SW480 (cell line): Measurements from ENCODE around the gene ALG12.

Experiments used
- DNase-seq: peaks from one replicate; pipeline ENCODE4 v3.0.0-alpha.2; 2016; ENCODE audit warnings: low spot score

Gene ALG12

DNA sequence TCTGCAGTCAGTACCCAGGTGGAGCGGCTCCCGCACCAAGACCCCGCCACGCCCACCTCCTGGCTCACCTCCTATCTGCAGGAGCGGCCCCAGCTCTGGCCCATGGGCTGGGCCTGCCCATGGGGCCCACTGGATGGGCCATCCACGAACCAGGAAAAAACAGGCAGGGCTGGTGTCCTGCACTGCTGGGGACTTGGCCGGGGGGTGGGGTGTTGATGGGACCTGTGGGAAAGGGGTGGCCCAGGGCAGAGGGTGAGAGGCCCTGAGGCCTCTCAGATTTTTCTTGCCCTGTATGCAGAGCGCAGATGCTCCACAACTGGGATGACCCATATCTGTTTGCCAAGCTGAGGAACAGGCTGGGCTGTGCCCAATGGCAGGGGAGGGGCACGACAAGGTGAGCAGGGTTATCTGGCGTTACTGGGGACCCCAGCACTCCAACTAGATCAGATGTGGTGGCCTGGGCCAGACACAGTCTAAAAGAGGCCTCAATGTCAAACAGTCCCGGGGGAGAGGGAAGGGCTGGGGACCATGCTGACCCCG, 39.7 kb upstream of the ALG12 start:
- DNase-seq, result no peak

DNA sequence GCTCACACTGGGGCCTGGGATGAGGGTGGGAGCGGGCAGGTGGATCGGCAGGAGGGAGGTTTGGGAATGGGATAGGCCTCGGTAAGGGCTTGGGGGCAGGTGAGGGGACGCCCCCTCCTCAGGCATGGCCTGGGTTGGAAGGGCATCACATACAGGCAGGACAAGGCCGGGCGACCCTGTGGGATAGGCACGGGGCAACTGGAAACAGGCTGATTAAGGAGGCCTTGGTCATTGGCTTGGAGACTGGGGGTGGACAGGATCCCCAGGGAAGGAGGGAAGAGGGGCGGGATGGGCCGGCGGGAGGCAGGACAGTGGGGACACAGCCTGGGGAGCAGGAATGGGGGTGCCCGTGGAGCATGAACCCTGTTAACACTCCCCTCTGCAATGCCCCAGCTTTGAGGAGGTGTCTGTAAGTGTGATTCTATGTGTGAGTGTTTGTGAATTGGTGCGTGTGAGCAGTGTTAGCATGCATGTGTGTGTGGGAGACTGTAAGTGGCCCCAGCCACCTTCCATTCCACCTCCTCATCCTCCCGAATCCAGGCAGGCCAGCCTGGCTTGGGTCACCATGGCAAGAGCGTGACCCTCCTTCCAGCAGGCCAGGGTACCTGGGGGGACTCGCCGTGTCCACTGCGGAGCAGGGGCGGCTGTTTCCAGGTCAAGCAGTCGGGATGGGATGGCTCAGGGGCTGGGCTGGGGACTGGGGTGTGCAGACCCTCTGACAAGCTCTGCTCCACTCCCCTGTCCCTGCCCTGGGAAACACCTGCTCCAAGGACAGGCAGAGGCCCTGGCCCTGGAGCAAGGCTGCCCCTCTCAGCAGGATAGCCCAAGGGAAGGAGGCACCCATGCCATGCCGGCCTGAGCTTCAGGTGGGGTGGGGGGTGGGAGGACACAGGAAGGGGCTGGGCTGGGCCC, 38.9 kb upstream of the ALG12 start:
- DNase-seq, result no peak

DNA sequence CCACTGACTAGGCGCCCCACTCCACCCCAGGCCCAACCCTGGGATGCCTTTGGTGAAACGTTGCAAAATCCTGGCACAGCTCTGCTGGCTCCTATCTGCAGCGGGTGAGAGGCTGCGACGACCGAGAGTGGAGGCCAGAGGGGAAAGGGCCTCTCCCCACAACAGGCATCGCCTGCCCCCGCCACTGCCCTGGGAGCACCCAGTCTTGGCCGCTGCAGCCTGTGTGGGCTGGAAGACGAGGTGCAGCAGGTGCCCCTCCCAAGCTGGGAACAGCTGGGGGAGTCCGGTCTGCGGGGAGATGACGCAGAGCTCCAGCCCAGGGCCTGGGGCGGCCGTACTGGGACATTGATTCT, 38.2 kb upstream of the ALG12 start:
- no peak for DNase-seq

DNA sequence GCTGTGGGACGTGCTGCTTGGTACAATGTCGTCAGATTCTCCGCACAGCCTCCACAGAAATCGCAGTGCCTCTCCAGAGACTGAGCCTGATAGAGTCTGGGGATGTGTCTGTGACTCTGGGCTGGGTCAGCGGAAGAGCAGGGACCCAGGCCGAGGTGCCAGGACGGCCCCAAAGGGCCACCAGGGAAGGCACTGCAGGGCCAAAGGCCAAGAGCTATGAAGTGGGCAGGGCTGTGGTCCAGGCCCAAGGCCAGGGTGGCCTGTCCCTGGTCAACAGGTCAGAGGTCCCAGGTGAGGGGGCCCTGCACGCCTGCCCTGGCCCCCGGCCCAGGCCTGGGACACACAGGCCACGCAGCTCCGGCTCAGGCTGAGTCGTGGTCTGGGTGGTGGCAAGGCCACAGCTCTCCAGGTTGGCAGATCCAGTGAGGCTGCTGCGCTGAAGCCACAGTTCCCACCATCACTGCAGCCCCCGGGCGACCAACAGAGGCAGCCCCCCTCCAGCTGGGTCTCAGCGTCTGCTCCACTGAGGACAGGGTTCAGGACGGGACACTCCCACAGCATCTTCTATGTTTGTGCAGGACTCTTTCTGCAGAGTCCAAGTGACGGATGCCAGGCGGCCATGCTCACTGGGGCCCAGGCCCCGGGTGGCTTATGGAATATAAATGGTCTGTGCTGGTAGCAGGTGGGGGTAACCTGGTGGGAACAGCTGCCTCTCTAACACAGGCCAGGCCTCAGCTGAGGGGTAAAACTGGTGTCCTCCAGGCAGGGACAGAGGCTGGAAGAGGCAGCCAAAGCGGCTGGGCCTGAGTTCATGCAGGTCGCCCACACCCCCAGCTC, 37.6 kb upstream of the ALG12 start:
- DNase-seq, result no peak

DNA sequence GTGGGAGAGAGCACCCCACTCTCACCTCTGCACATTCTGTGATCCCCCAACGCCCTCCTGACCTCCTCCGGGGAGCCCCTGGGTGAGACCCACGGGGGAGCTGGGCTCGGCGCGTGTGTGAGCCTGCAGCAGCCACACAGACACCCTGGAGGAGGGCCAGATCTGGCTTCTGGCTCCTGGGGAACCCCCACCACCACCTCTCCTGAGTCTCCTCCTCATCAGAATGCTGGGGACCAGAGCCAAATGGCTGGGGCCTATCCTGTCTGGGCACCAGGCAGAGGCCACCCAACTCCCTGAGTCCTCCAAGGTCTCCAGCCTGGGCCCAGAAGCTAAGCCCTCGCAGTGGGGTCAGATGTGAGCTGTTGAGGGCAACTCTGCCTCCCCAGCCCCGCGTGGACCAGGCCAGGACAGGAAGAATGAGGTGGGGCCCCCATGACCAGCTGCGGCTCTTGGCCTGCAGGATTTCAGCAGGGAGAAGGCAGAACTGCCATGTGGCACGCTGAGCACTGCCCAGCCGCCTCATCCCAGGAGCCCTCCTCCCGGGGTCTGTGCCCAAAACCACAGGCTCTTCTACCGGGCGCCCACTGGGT, 36.8 kb upstream of the ALG12 start:
- DNase-seq, result no peak

DNA sequence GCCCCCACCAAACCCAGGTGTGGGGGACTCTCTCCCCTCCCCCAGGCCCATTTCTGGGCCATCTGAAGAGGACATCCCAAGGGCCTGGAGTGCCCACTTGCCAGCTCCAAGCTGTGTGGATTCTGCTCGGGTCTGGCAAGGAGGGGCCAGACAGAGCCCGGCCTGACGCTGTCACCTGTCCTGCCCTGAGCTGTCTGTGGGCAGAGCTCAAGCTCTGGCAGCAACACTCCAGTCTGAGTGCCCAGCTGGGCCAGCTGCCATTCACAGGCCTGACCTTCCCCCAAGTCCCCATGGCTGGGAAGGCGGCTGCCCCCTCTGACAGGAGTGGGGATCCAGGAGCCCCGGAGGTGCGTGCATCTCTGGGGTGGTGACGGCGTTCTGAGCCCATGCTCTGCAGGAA, 36.1 kb upstream of the ALG12 start:
- no peak for DNase-seq

DNA sequence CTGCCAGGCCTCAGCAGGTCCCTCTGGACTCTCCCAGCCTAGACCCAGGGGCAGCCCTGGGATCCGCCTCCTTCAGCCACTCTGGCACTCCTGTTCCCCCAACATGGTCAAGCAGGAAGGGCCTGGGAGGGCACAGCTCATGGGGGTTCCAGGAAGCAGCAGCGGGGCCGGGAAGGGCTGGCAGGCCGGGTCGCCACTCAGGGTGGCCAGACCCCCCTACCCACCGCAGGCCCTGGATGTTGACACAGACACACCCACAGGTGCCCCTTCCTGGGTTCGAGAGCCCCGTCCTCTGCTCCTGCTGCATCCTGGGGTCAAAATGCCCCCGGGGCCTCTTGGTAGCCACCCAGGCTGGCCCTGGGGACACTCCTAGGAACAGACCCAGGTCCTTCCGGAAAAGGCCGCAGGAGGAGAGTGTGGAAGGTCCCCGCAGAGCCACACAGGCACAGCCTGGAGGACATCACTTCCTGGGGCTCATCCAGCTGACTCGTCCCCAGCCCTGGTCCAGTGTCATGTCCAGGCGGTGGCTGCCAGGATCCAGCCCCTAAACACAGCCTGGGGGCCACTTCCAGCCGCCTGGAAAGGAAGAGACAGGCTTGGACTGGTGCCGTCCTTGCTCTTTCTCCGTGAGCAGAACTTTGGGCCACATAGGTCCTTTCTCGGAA, 35.6 kb upstream of the ALG12 start:
- no peak for DNase-seq

DNA sequence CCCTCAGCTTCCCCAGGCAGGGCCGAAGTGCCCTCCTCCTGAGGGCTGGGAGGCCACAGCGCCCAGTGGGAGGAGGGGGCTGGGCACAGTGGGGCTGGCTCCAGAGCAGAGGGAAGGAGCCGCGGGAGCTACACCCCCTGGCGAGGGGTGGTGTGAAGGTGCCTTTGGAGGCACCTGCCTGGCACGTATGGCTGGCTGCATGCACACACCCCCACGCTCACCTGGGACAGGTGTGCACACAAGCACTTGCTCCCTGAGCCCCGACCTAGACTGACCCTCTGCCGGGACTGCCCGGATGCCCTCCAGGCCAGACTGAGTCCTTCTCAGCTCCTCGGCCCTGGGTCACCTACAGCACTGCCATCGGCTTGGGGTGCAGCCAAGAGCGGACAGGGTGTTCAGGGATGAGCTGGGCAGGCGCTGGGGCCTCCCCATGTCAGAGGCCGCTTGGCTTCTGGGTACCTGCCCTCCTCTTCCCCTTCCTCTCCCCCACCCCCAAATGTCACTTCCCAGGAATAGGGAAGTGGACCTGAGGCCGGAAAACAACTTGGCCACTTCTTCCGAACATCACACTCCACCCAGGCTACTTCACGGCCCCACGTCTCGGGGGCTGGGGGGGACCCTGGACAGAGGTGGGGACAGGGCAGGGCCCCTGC, 34.9 kb upstream of the ALG12 start:
- no peak for DNase-seq

DNA sequence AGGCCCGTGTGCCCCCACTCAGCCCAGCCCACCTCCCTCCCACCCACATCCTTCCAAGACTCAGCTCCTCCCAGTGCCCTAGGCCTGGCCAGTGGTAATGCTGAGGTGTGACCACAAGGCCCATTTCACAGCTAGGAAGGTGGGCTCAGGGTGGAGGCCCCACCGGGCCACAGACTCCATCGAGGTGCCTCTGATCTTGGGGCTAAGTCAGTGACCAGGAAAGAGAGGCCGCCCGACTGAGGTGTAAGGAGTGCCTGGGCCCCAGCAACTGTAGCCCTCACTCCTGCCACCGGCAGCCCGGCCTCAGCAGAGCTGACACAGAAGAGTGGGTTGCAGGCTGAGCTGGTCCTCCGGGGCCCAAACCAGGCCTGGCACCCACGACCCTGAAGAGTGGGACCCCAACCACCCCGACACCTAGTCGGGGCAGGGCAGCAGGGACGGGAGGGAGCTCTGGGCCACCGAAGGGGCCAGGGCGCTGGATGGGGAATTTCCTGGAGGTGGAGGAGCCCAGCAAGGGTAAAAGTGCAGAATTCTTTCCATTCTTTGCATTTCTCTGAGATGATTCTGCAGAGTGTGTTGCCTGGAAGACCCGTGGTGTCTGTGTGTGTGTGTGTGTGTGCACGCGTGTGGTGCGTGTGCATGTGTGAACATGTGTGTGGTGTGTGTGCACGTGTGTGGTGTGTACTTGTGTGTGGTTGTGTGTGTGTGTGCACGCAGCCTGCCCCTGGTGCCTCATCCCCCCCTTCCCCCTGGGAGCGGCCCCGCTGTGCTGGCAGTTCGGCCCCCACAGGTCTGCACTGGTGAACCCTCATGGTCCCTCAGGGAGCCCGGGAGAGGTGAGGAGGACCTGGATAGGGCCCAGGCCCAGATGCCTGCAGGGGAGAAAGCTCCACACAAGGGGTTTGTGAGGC, 34.0 kb upstream of the ALG12 start:
- DNase-seq, result peak; percentile 50

DNA sequence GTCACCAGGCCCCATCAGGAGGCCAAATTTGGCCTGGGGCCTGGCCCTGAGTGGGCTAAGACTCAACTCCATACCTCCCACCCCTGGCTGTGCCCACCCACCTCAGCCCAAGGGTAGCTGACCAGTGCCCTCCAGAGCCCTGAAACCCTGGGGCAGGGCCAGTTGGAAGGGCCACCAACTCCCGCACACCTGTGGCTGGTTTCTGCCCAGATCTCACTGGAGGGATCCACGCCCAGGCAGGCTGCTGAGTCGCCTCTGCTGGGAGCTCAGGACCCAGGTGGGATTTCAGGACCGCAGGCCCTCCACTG, 33.4 kb upstream of the ALG12 start:
- DNase-seq, result no peak

DNA sequence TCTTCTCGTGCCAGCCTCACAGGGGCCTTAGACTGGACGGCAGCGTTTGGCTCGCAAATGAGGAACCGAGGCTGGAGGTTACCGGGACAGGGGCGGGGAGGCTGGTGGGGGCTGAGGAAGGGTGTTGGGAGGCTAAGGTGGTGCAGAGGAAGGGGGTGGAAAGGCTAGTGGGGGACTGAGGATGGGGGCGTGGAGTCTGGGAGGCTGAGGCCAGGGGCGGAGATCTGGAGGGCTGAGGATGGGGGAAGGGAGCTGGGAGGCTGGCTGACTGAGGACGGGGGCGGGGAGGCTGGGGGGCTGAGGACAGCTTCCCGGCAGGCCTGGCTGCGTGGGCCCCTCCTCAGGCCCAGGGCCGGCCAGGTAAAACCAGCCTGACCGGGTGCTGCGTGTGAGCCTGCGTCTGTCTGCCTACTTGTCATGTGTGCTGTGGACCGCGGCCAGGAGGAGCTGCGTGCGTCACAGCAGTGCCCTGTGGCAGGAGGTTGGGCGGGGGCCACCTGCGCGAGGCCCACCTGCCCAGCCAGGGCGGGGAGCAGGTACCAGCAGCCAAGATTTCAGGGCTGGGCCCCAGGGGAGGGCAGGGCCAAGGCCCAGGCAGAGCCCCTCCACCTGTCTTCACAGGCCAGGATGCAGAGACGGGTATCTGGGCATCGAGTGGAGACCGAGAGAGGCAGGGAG, 32.9 kb upstream of the ALG12 start:
- DNase-seq, result no peak

DNA sequence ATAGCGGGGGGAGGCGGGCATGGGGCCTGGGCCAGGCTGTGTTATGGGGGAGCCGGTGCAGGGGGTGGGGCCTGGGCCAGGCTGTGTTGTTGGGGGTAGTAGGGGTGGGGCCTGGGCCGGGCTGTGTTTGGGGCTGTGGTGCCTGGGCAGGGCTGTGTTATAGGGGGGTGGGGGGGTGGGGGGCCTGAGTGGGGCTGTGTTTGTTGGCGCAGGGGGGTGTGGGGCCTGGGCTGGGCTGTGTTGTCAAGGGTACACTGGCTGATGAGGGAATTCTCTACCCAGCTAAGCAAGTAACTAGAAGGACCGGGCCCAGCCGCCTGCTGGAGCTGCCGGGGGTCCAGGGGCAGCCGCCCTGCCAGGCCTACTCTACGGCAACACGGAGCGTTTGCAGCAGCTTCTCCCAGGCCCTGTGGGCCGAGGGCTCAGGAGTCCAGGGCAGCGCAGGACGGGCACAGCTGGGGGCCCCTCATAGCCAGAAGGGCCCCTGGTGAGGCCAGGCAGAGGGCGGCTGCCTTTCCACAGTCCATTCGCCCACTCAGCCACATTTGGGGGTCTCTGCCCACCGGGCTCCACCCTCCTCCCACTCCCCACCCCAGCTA, 32.3 kb upstream of the ALG12 start:
- DNase-seq, result no peak

DNA sequence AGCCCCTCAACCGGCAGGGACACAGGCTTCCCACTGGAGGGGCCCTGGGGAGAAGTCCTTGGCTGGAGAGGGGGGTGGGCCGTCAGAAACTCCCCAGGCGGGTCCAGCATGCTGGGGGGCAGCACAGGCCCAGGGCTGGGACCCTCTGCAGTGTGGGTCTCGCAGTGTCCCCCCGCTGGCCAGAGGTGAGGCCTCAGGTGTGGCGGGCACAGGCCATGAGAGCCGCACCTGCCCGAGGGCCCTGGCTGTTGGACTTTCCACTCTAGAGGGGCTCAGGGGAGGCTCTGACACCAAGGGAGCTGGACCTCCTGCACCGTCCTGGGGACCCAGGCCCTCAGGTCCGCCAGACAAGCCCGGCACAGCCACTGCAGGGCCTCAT, 31.7 kb upstream of the ALG12 start:
- no peak for DNase-seq

DNA sequence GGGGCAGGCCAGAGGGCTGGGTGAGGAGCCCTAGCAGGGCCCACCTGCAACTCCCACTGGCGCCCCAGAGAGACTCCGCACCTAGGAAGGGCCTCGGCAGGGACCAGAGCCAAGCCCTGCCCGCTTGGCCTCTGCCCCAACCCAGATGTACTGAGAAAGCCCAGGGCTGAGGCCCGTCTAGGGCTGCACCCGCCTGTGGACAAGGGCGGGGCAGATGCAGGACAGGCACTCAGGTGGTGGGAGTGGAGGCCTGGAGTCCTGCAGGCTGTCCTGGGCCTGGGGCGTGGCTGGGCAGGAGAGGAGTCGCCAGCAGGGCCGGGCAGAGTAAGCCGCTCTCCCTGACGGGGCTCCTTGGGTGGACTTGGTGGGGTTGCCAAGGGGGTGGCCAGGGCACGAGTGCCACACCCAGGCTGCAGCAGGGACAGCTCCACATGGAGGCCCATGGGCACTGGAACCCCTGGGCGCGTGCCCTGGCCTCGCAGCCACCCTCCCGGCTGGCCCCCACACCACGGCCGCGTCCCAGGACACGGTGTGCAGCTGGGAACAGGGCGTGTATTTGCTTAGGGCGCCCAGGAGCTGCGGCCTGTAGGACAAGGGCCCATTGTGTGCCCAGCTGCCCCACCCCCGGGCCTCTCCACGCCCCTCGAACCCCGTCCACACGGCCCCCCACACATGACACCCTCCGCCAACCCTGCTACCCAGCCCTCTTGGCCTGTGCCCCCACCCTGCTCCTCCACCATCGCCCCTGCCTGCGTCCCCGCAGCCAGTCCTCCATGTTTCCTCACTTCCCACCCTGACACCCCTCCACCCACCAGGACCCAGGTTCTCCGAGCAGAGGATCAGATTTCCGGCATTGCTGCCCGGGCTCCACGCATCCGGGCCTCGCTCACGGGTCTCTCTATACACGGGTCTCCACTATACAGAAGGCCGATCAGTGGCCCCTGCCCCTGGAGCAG, 31.0 kb upstream of the ALG12 start:
- peak; percentile 85 for DNase-seq

DNA sequence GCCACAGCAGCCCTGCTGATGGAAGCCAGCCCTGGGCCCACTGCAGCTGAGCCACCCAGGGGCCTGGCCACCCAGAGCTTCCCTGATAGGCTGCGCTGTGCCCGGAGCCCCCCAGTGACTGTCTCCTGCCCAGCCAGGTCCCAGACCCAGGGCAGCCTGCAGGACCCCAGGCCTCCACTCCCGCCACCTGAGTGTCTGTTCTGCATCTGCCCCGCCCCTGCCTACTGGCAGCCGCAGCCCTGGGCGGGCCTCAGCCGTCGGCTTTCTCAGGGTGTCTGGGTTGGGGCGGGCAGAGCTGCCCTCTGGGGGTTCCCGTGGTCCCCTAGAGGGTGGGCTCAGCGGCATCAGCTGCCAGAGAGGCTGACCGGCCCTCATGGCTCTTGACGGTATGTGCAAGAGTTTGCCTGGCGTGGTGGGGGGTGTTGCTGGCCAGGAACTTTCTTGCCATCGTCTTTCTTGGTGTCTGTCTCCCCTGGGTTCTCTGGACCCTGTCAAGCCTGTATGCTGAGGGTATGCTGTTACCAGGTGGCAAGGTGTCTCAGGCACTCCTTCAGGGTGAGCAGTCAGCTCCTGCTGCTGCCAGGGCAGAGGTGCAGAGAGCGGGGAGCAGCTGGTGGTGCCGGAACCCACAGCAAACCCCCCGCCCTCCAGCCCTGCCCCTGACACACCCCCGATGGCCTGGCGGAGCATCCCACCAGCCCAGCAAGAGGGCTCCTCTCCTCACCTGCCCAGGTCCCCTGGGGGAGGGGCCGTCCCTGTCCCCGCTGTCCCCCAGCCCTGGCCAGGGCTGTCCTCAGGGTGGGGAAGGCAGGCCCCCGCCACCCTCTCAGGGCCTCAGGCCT, 30.1 kb upstream of the ALG12 start:
- no peak for DNase-seq

DNA sequence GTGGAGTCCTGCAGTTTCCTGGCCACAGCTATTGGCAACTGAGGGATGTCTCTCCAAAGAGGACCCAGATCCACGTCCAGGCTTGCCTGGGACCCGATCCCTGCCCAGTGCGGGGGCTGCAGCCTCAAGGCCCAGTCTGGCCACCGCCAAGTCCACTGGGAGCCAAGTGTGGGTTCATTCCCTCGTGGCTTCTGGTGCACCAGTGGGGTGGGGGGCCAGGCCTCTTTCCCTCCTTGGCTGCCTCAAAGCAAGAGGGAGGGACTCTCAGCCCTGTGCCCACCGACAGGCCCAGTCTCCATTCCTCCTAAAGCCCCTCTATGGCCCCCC, 29.0 kb upstream of the ALG12 start:
- no peak for DNase-seq

DNA sequence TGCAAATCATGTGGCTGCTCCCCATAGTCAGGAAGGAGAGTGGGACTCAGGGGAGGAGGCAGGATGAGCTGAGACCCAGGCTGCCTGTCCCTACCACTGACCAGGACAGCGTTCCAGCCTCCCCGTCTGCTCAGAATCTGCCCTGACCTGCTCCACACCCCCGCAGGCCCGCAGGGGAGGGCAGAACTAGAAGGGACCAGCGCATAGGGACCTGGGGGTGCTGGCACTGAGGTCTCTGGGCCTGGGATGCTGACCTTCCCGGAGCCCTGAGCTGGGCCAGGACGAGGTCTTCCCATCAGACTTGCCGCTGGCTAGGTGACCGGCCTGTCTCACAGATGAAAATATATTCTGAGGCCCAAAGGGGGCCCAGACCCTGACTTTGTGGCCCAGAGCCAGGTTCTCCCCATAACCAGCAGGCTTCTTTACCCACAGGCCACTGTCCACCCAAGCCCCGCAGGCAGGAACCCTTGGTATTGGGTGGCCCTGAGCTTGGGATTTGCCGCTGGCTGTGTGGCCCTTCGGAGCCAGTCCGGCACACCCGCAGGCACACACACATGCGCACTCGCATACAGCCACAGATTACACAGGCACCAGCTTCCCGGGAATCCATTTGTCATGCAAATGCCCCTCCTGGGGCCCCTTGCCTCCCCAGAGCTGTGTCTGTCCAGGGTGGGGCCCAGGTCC, 28.5 kb upstream of the ALG12 start:
- DNase-seq, result no peak
